CD4-positive, alpha-beta T cell (primary cell): ENCODE measurements around the gene INPP5A. TPM values are rescaled to one million over a fixed set of nuclear protein-coding genes. Genes with fewer than 3 reads are reported as not detected.

Experiments used
- ATAC-seq: fragments of 200-7000 bp; cut with Tn5 transposase; one replicate; pipeline ENCODE4 v1.10.0; 2022; ENCODE audit warnings: mild to moderate bottlenecking; ENCODE audit not compliant: poor library complexity
- CTCF ChIA-PET: fragments of 350-600 bp; sonication (Branson Sonifier 250); formaldehyde crosslinking; loops from one replicate; lab custom pipeline; 2021; ENCODE audit warnings: antibody characterized with exemption, inconsistent platforms; lab: Charles Lee
- POLR2A ChIA-PET: fragments of 350-600 bp; sonication (Branson Sonifier 250); formaldehyde crosslinking; loops from one replicate; lab custom pipeline; 2021; ENCODE audit warnings: antibody characterized with exemption, inconsistent platforms; lab: Charles Lee
- DNase-seq, 14 experiments: peaks; one replicate each; pipeline ENCODE4 v3.0.0-alpha.2; 2013 to 2020; ENCODE audit warnings: mixed read lengths in 2 of 14
- H3K27ac ChIP-seq, 2 donors: one replicate each; pipeline versions ENCODE4 v1.5.1 to v1.7.0; 2013; ENCODE audit warnings: low read length in 2 of 2, low read depth in 1 of 2, mild to moderate bottlenecking in 1 of 2
- H3K27me3 ChIP-seq, 2 experiments: 1 replicate in 1 of 2; 2 replicates in 1 of 2; pipeline versions ENCODE4 v1.6.1 to v1.7.0; 2013; ENCODE audit warnings: low read length in 2 of 2, control low read depth in 1 of 2, mild to moderate bottlenecking in 1 of 2, moderate library complexity in 1 of 2; ENCODE audit not compliant: insufficient read depth in 2 of 2, control insufficient read depth in 1 of 2
- H3K36me3 ChIP-seq: one replicate; pipeline ENCODE4 v1.6.1; 2013; ENCODE audit warnings: low read length, control low read depth; ENCODE audit not compliant: insufficient read depth
- H3K4me1 ChIP-seq: one replicate; pipeline ENCODE4 v1.6.1; 2013; ENCODE audit warnings: low read length, control low read depth; ENCODE audit not compliant: insufficient read depth
- H3K4me3 ChIP-seq: one replicate; pipeline ENCODE4 v1.5.1; 2013; ENCODE audit warnings: mild to moderate bottlenecking, low read length, moderate library complexity
- H3K9me3 ChIP-seq, 2 experiments: 1 replicate in 1 of 2; 2 replicates in 1 of 2; pipeline versions ENCODE4 v1.6.1 to v1.7.0; 2013; ENCODE audit warnings: low read length in 2 of 2, mild to moderate bottlenecking in 2 of 2, control low read depth in 1 of 2, moderate library complexity in 1 of 2; ENCODE audit not compliant: control insufficient read depth in 1 of 2, insufficient read depth in 1 of 2
- H3K27ac Mint-ChIP-seq: one replicate; pipeline ENCODE4 v1.8.0; 2020; ENCODE audit warnings: mixed read lengths
- H3K27me3 Mint-ChIP-seq: one replicate; pipeline ENCODE4 v1.8.0; 2021; ENCODE audit warnings: mixed read lengths
- H3K36me3 Mint-ChIP-seq: one replicate; pipeline ENCODE4 v1.8.0; 2021; ENCODE audit warnings: low read depth, mixed read lengths
- H3K4me1 Mint-ChIP-seq: one replicate; pipeline ENCODE4 v1.8.0; 2021; ENCODE audit warnings: low read depth, mixed read lengths
- H3K4me3 Mint-ChIP-seq: one replicate; pipeline ENCODE4 v1.8.0; 2020; ENCODE audit warnings: mild to moderate bottlenecking, mixed read lengths
- H3K9me3 Mint-ChIP-seq: one replicate; pipeline ENCODE4 v1.8.0; 2020; ENCODE audit warnings: mixed read lengths
- intact Hi-C, 2 experiments: fragments of 100-400 bp; cut with DNase I in 1 of 2; cut with micrococcal nuclease in 1 of 2; formaldehyde crosslinking; loops; one replicate each; pipeline versions ENCODE4 v1.15.1 to v1.9.0; 2023 to 2025; cut with DNase I, micrococcal nuclease
- total RNA-seq, 174 experiments: library from RNA in 2 of 174; stranded (reverse) in 2 of 174; gene quantifications; one replicate each; pipeline ENCODE4 v1.2.3 and lab custom pipeline; 2021 to 2026
- TF ChIP-seq, protein P1 (sequence below): fragments of 200-600 bp; IDR thresholded peaks from one replicate; pipeline ENCODE4 v1.8.0; 2022; ENCODE audit warnings: antibody characterized with exemption, mild to moderate bottlenecking

Gene INPP5A
- total RNA-seq, 2 experiments from 2014 or later: 22.0 to 24.8 TPM

DNA sequence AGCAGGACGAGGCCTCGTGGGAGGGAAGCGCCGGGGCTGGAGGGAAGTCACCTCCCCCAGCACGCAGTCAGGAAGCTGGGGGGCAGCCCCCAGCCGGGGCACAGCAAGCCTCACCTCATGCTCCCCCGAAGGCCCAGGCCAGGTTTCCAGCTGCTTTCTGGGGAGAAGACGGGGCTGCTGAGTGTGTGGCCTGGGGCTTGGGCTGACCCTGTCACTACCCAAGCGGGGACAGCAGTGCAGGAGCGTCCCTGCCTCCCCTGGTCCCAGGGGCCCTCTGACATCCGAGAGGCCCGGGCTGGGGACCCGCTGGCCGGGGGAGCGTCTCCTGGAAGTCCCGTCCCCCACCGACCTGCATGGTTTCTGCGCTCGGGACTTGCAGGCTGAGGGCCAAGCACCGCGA is 268.0 kb downstream of the INPP5A start:
- Histone ChIP-seq H3K4me1 (no peaks in the 10 kb centered on the region), H3K36me3 (no peaks in the 10 kb centered on the region), H3K4me3 (no peak overlapping the region), H3K27me3 (no peaks in the 10 kb centered on the region), H3K9me3 (peaks cover 0 to 24% of the 10 kb centered on the region in 2 experiments), H3K27ac (no peak overlapping the region)
- TF ChIP-seq, protein P1, sequence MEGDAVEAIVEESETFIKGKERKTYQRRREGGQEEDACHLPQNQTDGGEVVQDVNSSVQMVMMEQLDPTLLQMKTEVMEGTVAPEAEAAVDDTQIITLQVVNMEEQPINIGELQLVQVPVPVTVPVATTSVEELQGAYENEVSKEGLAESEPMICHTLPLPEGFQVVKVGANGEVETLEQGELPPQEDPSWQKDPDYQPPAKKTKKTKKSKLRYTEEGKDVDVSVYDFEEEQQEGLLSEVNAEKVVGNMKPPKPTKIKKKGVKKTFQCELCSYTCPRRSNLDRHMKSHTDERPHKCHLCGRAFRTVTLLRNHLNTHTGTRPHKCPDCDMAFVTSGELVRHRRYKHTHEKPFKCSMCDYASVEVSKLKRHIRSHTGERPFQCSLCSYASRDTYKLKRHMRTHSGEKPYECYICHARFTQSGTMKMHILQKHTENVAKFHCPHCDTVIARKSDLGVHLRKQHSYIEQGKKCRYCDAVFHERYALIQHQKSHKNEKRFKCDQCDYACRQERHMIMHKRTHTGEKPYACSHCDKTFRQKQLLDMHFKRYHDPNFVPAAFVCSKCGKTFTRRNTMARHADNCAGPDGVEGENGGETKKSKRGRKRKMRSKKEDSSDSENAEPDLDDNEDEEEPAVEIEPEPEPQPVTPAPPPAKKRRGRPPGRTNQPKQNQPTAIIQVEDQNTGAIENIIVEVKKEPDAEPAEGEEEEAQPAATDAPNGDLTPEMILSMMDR: no peak
- no peak for ATAC-seq
- POLR2A ChIA-PET: no interaction called here
- no peak overlapping the region for H3K4me3 Mint-ChIP-seq
- DNase-seq: no peak
- CTCF ChIA-PET: interaction anchor here (0.6 kb wide), 1 partner anchor 135 kb away, joined by 4 read pairs; no protein-coding TSS in a partner anchor
- H3K27me3 Mint-ChIP-seq: no peaks in the 10 kb centered on the region
- no peaks in the 10 kb centered on the region for H3K4me1 Mint-ChIP-seq
- no peaks in the 10 kb centered on the region for H3K36me3 Mint-ChIP-seq
- H3K27ac Mint-ChIP-seq: no peak overlapping the region
- intact Hi-C loops: no loop called here
- H3K9me3 Mint-ChIP-seq: no peaks in the 10 kb centered on the region

DNA sequence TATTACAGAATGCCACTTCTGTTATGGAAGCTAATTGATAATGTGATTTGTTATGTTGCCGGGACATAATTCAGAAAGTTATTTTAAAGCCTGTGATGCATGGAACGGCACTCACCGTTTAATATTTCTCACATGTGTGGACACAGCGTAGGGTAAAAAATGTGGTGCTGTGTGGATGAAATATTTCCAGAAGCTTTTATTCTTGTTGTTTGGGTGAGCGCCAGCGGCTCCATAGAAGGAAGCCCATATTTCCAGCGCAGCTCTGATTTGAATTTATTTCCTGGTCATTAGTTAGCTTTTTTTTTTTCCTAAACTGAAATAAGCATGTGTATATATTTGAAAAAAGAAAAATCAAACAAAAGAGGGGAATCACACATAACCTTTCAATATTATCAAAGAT is 268.5 kb downstream of the INPP5A start:
- Mint-ChIP-seq H3K9me3 (no peaks in the 10 kb centered on the region), H3K4me3 (no peak overlapping the region), H3K27ac (no peak overlapping the region), H3K36me3 (no peaks in the 10 kb centered on the region), H3K27me3 (no peaks in the 10 kb centered on the region), H3K4me1 (no peaks in the 10 kb centered on the region)
- TF ChIP-seq, protein P1: no peak
- intact Hi-C loops: no loop called here
- ChIA-PET POLR2A (no interaction called here), CTCF (interaction anchor here (0.6 kb wide), 1 partner anchor 135 kb away, joined by 4 read pairs; no protein-coding TSS in a partner anchor)
- Histone ChIP-seq H3K27me3 (no peaks in the 10 kb centered on the region), H3K36me3 (no peaks in the 10 kb centered on the region), H3K27ac (no peak overlapping the region), H3K4me1 (no peaks in the 10 kb centered on the region), H3K4me3 (no peak overlapping the region), H3K9me3 (peaks cover 0 to 24% of the 10 kb centered on the region in 2 experiments)
- ATAC-seq: no peak
- DNase-seq: no peak

DNA sequence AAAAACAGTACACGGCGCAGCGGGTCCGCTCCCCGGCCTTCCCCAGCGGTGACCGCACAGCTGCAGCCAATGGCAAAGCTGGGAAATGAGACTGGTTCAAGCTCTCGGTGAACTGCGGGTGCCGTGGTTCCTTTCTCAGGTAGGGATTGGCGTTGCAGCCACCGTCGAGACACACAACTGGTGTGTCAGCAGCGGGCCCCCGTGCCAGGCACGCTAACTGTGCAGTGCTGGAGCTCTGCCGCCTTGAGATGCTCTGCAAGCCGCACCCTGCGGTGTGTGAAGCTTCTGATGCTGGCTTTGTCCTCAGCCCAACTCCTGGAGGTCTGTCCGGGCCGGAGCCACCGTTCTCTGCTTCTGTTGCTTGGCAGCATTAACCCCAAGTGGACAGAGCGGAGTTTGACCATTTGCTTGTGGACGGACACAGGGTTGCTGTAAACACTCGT is 269.0 kb downstream of the INPP5A start:
- Histone ChIP-seq H3K27ac (no peak overlapping the region), H3K27me3 (no peaks in the 10 kb centered on the region), H3K9me3 (peaks cover 0 to 23% of the 10 kb centered on the region in 2 experiments), H3K4me1 (no peaks in the 10 kb centered on the region), H3K4me3 (no peak overlapping the region), H3K36me3 (no peaks in the 10 kb centered on the region)
- H3K27me3 Mint-ChIP-seq: no peaks in the 10 kb centered on the region
- ChIA-PET CTCF (no interaction called here), POLR2A (no interaction called here)
- H3K4me3 Mint-ChIP-seq: no peak overlapping the region
- DNase-seq (no peak), ATAC-seq (no peak)
- H3K36me3 Mint-ChIP-seq: no peaks in the 10 kb centered on the region
- no peak overlapping the region for H3K27ac Mint-ChIP-seq
- TF ChIP-seq, protein P1: no peak
- H3K4me1 Mint-ChIP-seq: no peaks in the 10 kb centered on the region
- intact Hi-C loops: no loop called here
- no peaks in the 10 kb centered on the region for H3K9me3 Mint-ChIP-seq
